ENCODE measurements around the gene TMEM97. TPM values are rescaled to one million over a fixed set of nuclear protein-coding genes. Genes with fewer than 3 reads are reported as not detected.
"Not testable (repeated sequence)": the region's sequence is repeated elsewhere in the genome, so short reads cannot be mapped to it uniquely, and the experiment has no call there.

TMEM97 gene
- 10 to 100 TPM; 41.3 to 55.1 (median 44.8) TPM for total RNA-seq

- H3K4me1 Mint-ChIP-seq (ENCODE audit: low read depth) = peaks cover 24% of the 10 kb centered on the region
- no peaks in the 10 kb centered on the region for H3K9me3 Mint-ChIP-seq
- H3K36me3 Mint-ChIP-seq (ENCODE audit: insufficient read depth) = no peaks in the 10 kb centered on the region
- ATAC-seq (peak; percentile 99), DNase-seq (peak; percentile 91)
- H3K27me3 Mint-ChIP-seq (ENCODE audit: low read depth) = no peaks in the 10 kb centered on the region
- H3K4me3 Mint-ChIP-seq = peak within 1 kb of the TSS; percentile 88
Measured at GRCh38 chr17:28318759-28319597, at the start of gene TMEM97. Gene TMEM97, plus strand, starts transcription at chr17:28319200. Its CDS starts 40 bp downstream, at chr17:28319240.

GRCh38 chr17:28270055-28270454 is 48.9 kb upstream of the TMEM97 start:
- DNase-seq = no peak
- no peak for ATAC-seq
- H3K4me1 Mint-ChIP-seq (ENCODE audit: low read depth) = peaks cover 2% of the 10 kb centered on the region
- H3K36me3 Mint-ChIP-seq (ENCODE audit: insufficient read depth) = no peaks in the 10 kb centered on the region
- peaks cover 35% of the 10 kb centered on the region for H3K27me3 Mint-ChIP-seq (ENCODE audit: low read depth)
- H3K9me3 Mint-ChIP-seq = no peaks in the 10 kb centered on the region
- no peak overlapping the region for H3K4me3 Mint-ChIP-seq

- ATAC-seq = no peak
Measured at GRCh38 chr17:28270926-28271325, 48.1 kb upstream of the TMEM97 start.

DNA sequence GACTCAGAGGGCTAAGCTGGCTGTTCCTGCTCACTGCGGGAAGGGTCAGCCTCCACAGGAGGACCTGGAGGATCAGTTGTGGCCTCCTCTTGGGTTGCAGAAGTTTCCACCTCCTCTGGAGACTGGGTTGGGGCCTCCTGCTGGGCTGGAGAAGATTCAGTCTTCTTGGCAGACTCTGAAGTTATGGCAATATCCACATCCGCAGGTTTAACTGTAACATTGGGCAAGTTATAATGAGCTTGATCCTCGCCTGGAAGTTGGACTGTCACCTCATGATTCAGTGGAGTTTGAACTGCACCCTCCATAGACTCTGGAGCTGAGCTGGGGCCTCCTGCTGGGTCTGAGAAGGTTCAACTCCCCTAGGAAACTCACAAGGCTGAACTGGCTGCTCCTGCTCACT is 47.6 kb upstream of the TMEM97 start:
- no peak for ATAC-seq
- Mint-ChIP-seq H3K4me3 (no peak overlapping the region), H3K36me3 (ENCODE audit: insufficient read depth) (no peaks in the 10 kb centered on the region), H3K4me1 (ENCODE audit: low read depth) (peaks cover 4% of the 10 kb centered on the region), H3K9me3 (no peaks in the 10 kb centered on the region), H3K27me3 (ENCODE audit: low read depth) (peaks cover 42% of the 10 kb centered on the region)
- no peak for DNase-seq

More at GRCh38 chr17:28270926-28271325, 48.1 kb upstream of the TMEM97 start:
- Mint-ChIP-seq H3K36me3 (ENCODE audit: insufficient read depth) (no peaks in the 10 kb centered on the region), H3K27me3 (ENCODE audit: low read depth) (peaks cover 40% of the 10 kb centered on the region), H3K4me1 (ENCODE audit: low read depth) (peaks cover 4% of the 10 kb centered on the region), H3K9me3 (no peaks in the 10 kb centered on the region), H3K4me3 (no peak overlapping the region)
- no peak for DNase-seq

GRCh38 chr17:28272166-28272565 is 46.8 kb upstream of the TMEM97 start:
- no peak for ATAC-seq
- peaks cover 4% of the 10 kb centered on the region for H3K4me1 Mint-ChIP-seq (ENCODE audit: low read depth)
- no peaks in the 10 kb centered on the region for H3K36me3 Mint-ChIP-seq (ENCODE audit: insufficient read depth)
- DNase-seq = no peak
- H3K4me3 Mint-ChIP-seq = no peak overlapping the region
- no peaks in the 10 kb centered on the region for H3K9me3 Mint-ChIP-seq
- H3K27me3 Mint-ChIP-seq (ENCODE audit: low read depth) = peaks cover 46% of the 10 kb centered on the region

GRCh38 chr17:28273341-28273740 is 45.7 kb upstream of the TMEM97 start:
- H3K4me3 Mint-ChIP-seq; H3K9me3 Mint-ChIP-seq; DNase-seq; H3K36me3 Mint-ChIP-seq (ENCODE audit: insufficient read depth); ATAC-seq: not testable (repeated sequence)
- Mint-ChIP-seq H3K27me3 (ENCODE audit: low read depth) (peaks cover 46% of the 10 kb centered on the region), H3K4me1 (ENCODE audit: low read depth) (peaks cover 14% of the 10 kb centered on the region)

- H3K4me1 Mint-ChIP-seq (ENCODE audit: low read depth) = peaks cover 17% of the 10 kb centered on the region
- no peak for DNase-seq
- no peak for ATAC-seq
- H3K36me3 Mint-ChIP-seq (ENCODE audit: insufficient read depth) = no peaks in the 10 kb centered on the region
- no peaks in the 10 kb centered on the region for H3K9me3 Mint-ChIP-seq
- no peak overlapping the region for H3K4me3 Mint-ChIP-seq
- peaks cover 48% of the 10 kb centered on the region for H3K27me3 Mint-ChIP-seq (ENCODE audit: low read depth)
Measured at GRCh38 chr17:28274591-28275265, 44.3 kb upstream of the TMEM97 start.

DNA sequence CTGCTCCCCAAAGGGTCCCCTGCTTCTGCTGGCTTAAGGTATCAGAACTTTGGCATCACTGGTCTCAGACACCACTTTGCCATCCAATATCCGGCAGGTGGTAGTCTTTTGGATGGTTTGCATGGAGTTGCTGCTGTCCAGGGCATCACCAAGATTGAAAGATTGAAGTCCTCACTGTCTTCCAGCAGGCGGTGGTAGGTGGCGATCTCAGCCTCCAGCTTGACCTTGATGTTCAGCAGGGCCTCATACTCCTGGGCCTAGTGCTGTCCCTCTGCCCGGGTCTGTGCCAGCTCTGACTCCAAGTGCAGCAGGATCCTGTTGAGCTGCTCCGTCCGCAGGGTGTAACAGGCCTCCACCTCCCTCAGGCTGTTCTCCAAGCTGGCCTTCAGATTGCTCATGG is 43.0 kb upstream of the TMEM97 start:
- DNase-seq = no peak

GRCh38 chr17:28279411-28279810 is 39.6 kb upstream of the TMEM97 start:
- Mint-ChIP-seq H3K9me3 (no peaks in the 10 kb centered on the region), H3K27me3 (ENCODE audit: low read depth) (peaks cover 30% of the 10 kb centered on the region), H3K4me1 (ENCODE audit: low read depth) (peaks cover 17% of the 10 kb centered on the region), H3K36me3 (ENCODE audit: insufficient read depth) (no peaks in the 10 kb centered on the region), H3K4me3 (no peak overlapping the region)
- no peak for DNase-seq
- no peak for ATAC-seq

More for the DNA sequence above, 43.0 kb upstream of the TMEM97 start:
- H3K9me3 Mint-ChIP-seq = no peaks in the 10 kb centered on the region
- H3K4me3 Mint-ChIP-seq = no peak overlapping the region
- peaks cover 17% of the 10 kb centered on the region for H3K4me1 Mint-ChIP-seq (ENCODE audit: low read depth)
- peaks cover 54% of the 10 kb centered on the region for H3K27me3 Mint-ChIP-seq (ENCODE audit: low read depth)
- no peak for ATAC-seq
- no peaks in the 10 kb centered on the region for H3K36me3 Mint-ChIP-seq (ENCODE audit: insufficient read depth)

GRCh38 chr17:28280826-28281225 is 38.2 kb upstream of the TMEM97 start:
- H3K4me3 Mint-ChIP-seq = no peak overlapping the region
- ATAC-seq (no peak), DNase-seq (no peak)
- H3K4me1 Mint-ChIP-seq (ENCODE audit: low read depth) = peaks cover 13% of the 10 kb centered on the region
- no peaks in the 10 kb centered on the region for H3K36me3 Mint-ChIP-seq (ENCODE audit: insufficient read depth)
- peaks cover 19% of the 10 kb centered on the region for H3K27me3 Mint-ChIP-seq (ENCODE audit: low read depth)
- no peaks in the 10 kb centered on the region for H3K9me3 Mint-ChIP-seq

DNA sequence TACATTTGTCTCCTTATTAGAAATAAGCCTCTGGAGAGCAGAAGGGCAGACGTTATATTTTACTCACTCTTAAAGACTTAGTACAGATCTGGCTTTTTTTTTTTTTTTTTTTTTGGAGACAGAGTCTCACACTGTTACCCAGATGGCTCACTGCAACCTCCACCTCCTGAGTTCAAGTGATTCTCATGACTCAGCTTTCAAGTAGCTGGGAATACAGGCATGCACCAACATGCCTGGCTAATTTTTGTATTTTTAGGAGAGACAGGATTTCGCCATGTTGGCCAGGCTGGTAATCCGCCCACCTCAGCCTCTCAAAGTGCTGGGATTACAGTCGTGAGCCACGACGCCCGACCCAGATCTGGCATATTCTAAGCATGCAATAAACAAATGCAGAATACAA is 36.4 kb upstream of the TMEM97 start:
- Mint-ChIP-seq H3K27me3 (ENCODE audit: low read depth) (peaks cover 13% of the 10 kb centered on the region), H3K4me1 (ENCODE audit: low read depth) (peaks cover 10% of the 10 kb centered on the region), H3K36me3 (ENCODE audit: insufficient read depth) (no peaks in the 10 kb centered on the region), H3K4me3 (no peak overlapping the region), H3K9me3 (no peaks in the 10 kb centered on the region)
- ATAC-seq (no peak), DNase-seq (no peak)

DNA sequence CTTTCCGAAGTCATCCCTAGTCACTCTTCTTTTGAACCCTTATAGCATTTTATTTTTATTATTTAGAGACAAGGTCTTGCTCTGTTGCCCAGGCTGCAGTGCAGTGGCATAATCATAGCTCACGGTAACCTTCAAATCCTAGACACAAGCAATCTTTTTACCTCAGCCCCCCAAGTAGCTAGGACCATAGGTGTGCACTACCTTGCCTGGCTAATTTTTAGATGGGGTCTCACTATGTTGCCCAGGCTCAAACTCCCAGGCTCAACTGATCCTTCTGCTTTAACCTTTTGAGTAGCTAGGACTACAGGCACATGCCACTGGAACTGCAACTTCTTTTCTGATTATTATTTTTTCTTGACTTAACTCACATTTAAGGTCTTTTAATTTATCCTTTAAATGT is 33.0 kb upstream of the TMEM97 start:
- H3K4me3 Mint-ChIP-seq = no peak overlapping the region

DNA sequence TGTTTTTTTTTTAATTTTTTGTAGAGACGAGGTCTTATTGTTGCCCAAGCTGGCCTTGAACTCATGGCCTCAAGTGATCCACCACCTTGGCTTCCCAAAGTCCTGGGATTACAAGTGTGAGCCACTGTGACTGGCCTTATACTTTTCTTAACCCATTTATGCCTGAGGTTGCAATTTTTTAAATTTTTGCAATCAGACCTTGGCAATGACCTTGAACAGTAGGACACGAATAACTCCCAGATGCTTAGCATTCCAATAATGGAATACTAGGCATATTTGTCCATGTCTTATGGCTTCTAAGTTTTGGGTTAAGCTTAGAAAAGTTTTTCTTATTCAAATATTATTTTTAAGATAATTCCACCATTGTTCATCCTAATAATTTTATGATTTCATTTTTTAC is 28.3 kb upstream of the TMEM97 start:
- Mint-ChIP-seq H3K4me1 (ENCODE audit: low read depth) (peaks cover 2% of the 10 kb centered on the region), H3K27me3 (ENCODE audit: low read depth) (peaks cover 14% of the 10 kb centered on the region), H3K9me3 (no peaks in the 10 kb centered on the region), H3K4me3 (no peak overlapping the region), H3K36me3 (ENCODE audit: insufficient read depth) (no peaks in the 10 kb centered on the region)
- DNase-seq (no peak), ATAC-seq (no peak)

More for the DNA sequence above, 33.0 kb upstream of the TMEM97 start:
- ATAC-seq (no peak), DNase-seq (no peak)
- H3K4me1 Mint-ChIP-seq (ENCODE audit: low read depth) = no peaks in the 10 kb centered on the region
- H3K27me3 Mint-ChIP-seq (ENCODE audit: low read depth) = peaks cover 4% of the 10 kb centered on the region
- no peaks in the 10 kb centered on the region for H3K36me3 Mint-ChIP-seq (ENCODE audit: insufficient read depth)
- no peaks in the 10 kb centered on the region for H3K9me3 Mint-ChIP-seq

- peaks cover 14% of the 10 kb centered on the region for H3K27me3 Mint-ChIP-seq (ENCODE audit: low read depth)
- no peak overlapping the region for H3K4me3 Mint-ChIP-seq
- no peak for ATAC-seq
- H3K9me3 Mint-ChIP-seq = no peaks in the 10 kb centered on the region
- H3K4me1 Mint-ChIP-seq (ENCODE audit: low read depth) = peaks cover 11% of the 10 kb centered on the region
- no peaks in the 10 kb centered on the region for H3K36me3 Mint-ChIP-seq (ENCODE audit: insufficient read depth)
- no peak for DNase-seq
Measured at GRCh38 chr17:28291780-28292330, 27.1 kb upstream of the TMEM97 start.
